Measurements from ENCODE around the gene CPXM1.

Gene CPXM1

DNA sequence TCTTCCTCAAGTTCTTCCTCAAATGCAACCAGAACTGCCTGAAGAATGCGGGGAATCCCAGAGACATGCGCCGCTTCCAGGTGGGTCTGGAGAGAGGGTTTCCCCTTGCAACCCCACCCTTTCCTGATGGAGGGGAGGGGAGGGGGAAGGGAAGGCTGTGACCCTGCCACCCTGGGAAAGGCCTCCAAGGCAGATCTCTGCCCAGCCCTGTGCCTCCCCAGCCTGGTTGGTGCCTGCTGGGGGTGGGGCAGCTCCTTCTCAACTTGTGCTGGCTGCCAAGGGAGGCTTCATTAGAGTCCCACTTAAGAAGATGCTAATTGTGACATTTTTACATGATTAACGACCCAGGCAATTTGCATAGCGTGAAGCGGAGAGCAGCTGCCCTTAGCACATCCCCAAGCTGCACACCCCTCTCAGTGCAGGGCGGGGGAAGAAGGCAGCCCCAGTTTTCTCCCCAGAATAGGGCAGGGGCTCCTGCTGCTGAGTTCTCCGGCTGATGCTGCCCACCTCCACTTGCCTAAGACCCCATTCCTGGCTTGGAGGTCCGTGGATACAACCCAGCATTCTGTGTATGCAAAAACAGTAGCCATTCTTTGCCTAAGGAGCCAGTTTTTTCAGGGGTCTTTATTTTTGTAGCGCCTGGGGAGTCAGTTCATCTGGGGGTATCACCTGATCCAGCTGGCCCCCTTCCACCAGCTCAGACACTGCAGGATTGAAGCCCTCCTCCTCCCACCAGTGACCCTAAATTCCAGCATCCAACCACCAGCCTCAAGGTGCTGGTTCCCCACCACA lies 51.7 kb downstream of the CPXM1 start:
- no peak for DNase-seq (ENCODE audit: low read depth in 2 of 2)

DNA sequence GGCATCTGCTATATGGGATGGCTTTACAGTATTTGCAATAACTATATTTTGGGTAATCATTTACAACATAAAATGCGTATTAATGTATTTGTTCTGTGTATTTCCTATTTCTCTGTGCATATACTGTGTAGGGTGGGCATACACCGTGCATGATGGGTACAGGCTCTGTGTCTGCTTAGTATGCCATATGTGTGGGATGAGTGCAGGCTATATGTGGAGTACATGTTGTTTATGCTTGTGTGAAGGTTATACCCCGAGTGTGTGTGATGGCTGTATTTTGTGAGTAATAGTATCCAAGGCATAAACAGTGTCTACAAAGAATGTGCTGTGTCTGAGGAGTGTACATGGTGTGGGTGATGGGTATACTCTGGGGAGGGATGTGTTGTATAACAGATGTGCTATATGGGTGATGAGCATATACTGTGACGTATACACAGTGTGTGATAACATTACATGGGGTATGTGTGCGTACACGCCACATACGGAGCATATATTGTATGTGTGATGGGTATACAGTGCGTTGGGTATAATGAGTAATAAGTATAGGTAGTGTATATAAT lies 52.7 kb downstream of the CPXM1 start:
- no peak for DNase-seq (ENCODE audit: low read depth in 2 of 2)

GRCh38 chr20:2746636-2747265 lies 53.7 kb downstream of the CPXM1 start:
- no peak for DNase-seq (ENCODE audit: low read depth in 2 of 2)

DNA sequence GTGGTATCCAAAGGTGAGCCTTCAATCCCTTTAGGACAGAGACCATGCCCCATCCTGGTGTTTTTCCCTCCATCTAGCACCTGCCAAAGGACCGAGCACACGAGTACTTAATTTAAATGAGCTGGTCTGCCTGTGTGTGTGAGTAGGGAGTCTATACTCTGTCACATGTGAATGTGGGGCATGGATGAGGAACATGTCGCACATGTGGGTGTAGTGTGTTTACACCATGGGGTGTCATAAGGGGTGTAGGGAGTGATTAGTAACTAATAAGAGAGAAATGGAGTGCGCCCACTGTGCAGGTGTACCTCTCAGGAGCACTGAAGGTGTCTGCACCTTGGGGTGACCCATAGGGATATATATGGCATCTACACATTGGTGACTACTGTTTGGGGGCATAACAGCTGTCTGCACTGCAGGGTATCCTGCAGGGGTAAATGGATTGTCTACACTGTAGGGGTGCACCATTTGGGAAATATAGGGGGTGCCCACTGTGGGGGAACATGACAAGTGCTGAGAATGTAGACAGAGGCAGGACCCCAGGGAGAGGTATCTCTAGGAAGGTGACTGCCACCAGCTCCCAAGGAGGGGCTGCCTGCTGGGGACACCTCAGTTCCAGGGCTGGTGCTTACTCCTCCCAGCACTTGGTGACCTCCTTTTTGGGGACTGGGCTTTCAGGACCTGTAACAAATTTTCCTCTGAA lies 54.3 kb downstream of the CPXM1 start:
- no peak for DNase-seq (ENCODE audit: low read depth in 2 of 2)

DNA sequence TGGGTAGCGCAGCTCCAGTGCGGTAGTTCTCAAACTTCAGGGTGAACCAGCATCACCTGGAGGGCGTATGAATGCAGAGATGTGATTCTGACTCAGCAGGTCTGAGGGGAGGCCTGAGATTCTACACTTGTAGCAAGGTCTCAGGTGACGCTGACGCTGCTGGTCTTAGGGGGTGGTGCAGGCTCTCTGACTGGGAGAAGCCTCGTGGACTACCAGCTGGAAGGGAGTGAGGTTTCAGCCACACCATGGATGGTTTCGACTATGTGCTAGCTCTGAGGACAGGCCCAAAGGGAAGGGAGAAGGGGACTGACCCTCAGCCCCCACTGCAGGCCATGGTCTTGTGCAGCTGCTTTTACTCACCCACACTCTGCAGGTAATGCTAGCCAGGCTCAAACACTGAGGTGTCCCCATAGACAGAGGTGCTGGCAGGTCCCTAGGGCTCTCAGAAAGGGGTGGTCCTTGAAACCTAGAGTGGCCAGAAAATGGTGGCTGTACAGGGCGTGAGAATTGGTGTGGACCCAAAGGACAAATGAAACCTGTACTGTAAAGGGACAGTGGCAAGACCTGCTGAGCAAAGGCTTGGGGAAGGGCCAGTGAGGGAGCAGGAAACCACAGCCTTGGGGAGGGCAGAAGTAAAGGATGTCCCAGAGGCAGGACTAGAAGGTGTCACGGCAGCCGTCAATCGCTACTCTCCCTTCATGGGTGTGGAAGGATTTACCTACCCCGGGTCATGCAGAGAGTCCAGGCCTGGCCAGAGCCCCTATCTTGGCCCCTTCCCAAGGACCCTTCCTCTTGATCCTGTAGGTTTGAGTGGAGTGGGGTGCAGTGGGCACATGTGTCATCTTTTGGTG lies 55.1 kb downstream of the CPXM1 start:
- DNase-seq (ENCODE audit: low read depth in 2 of 2) = no peak
